ENCODE measurements around the gene EXOSC9.

EXOSC9 gene

GRCh38 chr4:121827853-121828252 is 26.7 kb downstream of the EXOSC9 start:
- DNase-seq, result no peak

DNA sequence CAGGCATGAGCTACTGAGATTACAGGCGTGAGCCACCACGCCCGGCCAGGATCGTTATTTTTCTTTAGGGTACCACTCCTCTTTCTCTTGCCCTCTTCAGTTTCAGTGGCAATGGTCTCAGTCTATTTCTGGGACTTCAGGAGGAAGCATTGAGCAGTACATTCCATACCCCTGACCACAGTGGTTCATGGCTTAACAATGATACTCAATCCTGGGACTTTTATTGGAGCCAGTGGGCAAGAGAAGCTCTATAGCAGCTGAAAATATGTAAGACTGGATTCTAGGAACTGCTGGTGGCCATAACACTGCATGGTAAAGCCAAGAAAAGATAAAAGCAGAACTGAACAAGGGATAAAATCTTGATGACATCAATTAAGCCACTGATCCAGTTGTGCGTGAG is 28.4 kb downstream of the EXOSC9 start:
- no peak for DNase-seq

DNA sequence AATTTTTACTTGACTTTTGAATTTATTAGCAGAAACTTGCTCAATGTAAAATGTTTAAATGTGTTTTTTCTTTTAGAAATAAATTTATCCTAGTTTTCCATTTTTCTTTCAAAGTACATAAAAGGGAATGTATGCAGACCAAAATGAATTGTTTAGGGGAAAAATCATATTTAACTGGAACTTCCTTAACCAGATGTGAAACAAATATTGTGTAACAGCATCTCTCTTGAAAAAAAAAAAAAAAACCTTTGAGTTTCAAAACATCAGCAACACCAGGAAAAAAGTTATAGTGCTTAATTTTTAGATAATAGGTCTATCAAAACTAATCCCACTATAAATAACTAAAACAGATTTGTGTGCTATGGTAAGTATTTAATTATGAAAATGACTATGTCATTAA is 37.0 kb downstream of the EXOSC9 start:
- no peak for DNase-seq

- no peak for DNase-seq
Measured at GRCh38 chr4:121842862-121843261, 41.7 kb downstream of the EXOSC9 start.

DNA sequence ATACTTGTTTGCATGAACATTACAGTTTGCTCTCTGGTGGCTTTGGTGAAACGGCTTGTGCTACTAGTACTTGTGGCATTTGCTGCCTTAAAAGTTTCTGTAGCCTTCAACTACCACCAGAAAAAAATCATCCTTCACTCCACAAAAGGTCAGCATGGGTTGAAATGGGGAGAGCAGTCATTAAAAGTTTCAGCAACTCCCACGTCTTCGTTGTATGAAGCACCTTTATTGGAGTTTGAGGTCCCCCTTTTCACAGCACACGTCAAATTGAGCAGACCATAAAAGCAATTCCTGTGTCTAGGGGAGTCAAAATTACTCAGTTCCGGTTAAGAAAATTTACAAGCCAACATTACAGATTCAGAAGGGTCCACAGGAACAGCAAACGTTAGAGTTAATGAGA is 45.5 kb downstream of the EXOSC9 start:
- DNase-seq, result no peak

DNA sequence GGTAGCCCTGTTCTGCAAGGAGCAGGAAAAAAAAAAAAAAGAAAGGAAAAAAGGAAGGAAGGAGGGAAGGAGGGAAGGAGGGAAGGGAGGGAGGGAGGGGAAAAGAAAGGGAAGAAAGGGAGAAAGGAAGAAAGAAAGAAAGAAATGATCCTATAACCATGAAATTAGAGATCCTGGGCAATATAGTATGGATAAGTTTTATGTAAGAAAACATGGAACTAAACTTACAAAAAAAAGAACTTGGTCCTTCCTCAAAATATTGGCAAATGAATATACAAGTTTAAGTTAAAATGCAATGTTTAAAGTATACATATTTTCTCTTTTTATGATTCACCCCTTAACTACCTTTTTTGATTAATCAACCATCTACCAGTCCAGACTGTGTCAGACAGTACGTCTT is 50.2 kb downstream of the EXOSC9 start:
- no peak for DNase-seq

DNA sequence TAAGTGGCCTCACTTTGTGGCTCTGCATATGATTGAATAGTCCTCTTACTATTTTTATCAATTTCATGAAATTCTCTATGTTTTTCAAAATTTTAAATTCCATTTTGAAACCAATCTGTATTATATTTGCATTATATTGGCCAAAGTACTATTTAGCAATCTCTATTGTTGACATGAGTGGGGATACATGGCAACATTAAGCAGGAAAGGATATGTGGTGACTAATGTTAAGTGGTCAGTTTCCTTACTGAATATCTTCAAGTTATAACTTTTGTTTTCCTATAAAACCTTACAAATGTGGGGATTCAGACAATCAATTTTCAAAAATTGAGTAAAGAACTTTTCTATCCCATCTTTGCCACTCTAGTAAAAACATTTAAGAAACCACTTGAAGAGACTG is 59.0 kb downstream of the EXOSC9 start:
- no peak for DNase-seq

- no peak for DNase-seq
Measured at GRCh38 chr4:121861426-121861825, 60.3 kb downstream of the EXOSC9 start.

DNA sequence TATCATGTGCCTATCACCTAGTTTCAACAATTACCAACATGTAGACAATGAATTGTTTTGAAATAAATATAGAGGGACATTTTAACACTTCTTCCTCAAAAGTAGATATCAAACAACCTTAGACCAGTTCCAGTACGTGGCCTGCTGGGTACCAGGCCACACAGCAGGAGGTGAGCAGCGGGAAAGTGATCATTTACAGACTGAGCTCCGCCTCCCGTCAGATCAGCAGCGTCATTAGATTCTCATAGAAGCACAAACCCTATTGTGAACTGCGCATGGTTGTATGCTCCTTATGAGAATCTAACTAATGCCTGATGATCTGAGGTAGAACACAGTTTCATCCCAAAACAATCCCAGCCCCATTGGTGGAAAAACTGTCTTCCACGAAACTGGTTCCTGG is 62.7 kb downstream of the EXOSC9 start:
- no peak for DNase-seq
